H1 (cell line): ENCODE results near the gene ZAR1. TPM values are rescaled to one million over a fixed set of nuclear protein-coding genes. Genes with fewer than 3 reads are reported as not detected.

Experiments used
- CTCF ChIA-PET: fragments of 300-600 bp; sonication (Branson Sonifier 250); formaldehyde crosslinking; loops from one replicate; lab custom pipeline; 2021; ENCODE audit not compliant: partially characterized antibody; lab: Charles Lee
- POLR2A ChIA-PET: fragments of 300-600 bp; sonication (Branson Sonifier 250); formaldehyde crosslinking; loops from one replicate; lab custom pipeline; 2021; ENCODE audit warnings: inconsistent platforms; ENCODE audit not compliant: partially characterized antibody; lab: Charles Lee
- DNase-seq, 2 experiments: peaks; one replicate each; pipeline versions ENCODE4 v3.0.0 to v3.0.0-alpha.2; 2010 to 2022; ENCODE audit warnings: low spot score in 2 of 2, low read depth in 1 of 2, mixed read lengths in 1 of 2
- FAIRE-seq: peaks from 2 replicates; lab custom pipeline; 2011; peaks lifted over from hg19 to GRCh38; lab: Jason Lieb, UNC
- H2AFZ ChIP-seq: 2 replicates; pipeline ENCODE4 v1.8.1; 2012; ENCODE audit warnings: low read length, inconsistent platforms
- H2AK5ac ChIP-seq: 2 replicates; pipeline ENCODE4 v1.6.1; 2013; ENCODE audit warnings: low read depth, low read length
- H2BK120ac ChIP-seq: replicated peaks from 2 replicates; pipeline ENCODE3; 2013; ENCODE audit warnings: low read depth, low read length, inconsistent platforms
- H2BK12ac ChIP-seq: 2 replicates; pipeline ENCODE4 v1.6.1; 2013; ENCODE audit warnings: low read depth, low read length
- H2BK15ac ChIP-seq: 2 replicates; pipeline ENCODE4 v1.6.1; 2013; ENCODE audit warnings: low read length
- H2BK20ac ChIP-seq: 2 replicates; pipeline ENCODE4 v1.6.1; 2013; ENCODE audit warnings: low read length
- H2BK5ac ChIP-seq: 2 replicates; pipeline ENCODE4 v1.6.1; 2013; ENCODE audit warnings: low read depth, low read length
- H3K14ac ChIP-seq: 2 replicates; pipeline ENCODE4 v1.6.1; 2013; ENCODE audit warnings: inconsistent platforms; ENCODE audit not compliant: insufficient read length
- H3K18ac ChIP-seq: 2 replicates; pipeline ENCODE4 v1.6.1; 2013; ENCODE audit warnings: low read length; ENCODE audit errors: extremely low read depth
- H3K23ac ChIP-seq: 2 replicates; pipeline ENCODE4 v1.6.1; 2013; ENCODE audit warnings: inconsistent platforms; ENCODE audit not compliant: insufficient read length
- H3K23me2 ChIP-seq: 2 replicates; pipeline ENCODE4 v1.6.1; 2013; ENCODE audit warnings: low read depth, low read length
- H3K27ac ChIP-seq: 2 replicates; pipeline ENCODE4 v1.6.1; 2011; ENCODE audit warnings: low read depth, low read length, inconsistent platforms
- H3K27me3 ChIP-seq, 4 experiments: replicated peaks in 1 of 4; 1 replicate in 1 of 4; 2 replicates in 3 of 4; pipeline versions ENCODE4 v1.6.1 to v1.8.1; 2011 to 2013; ENCODE audit warnings: low read length in 3 of 4, mild to moderate bottlenecking in 3 of 4, inconsistent platforms in 2 of 4, mixed read lengths in 2 of 4, moderate library complexity in 1 of 4; ENCODE audit not compliant: control insufficient read depth in 3 of 4, insufficient read depth in 3 of 4; ENCODE audit errors: extremely low read depth in 1 of 4
- H3K36me3 ChIP-seq, 4 experiments: 2 replicates each; pipeline versions ENCODE4 v1.6.1 to v1.8.1; 2011 to 2013; ENCODE audit warnings: mild to moderate bottlenecking in 4 of 4, low read length in 3 of 4, moderate library complexity in 2 of 4, control low read depth in 1 of 4, inconsistent platforms in 1 of 4; ENCODE audit not compliant: insufficient read depth in 4 of 4, control insufficient read depth in 2 of 4
- H3K4ac ChIP-seq: replicated peaks from 2 replicates; pipeline ENCODE3; 2013; ENCODE audit warnings: low read length, low read depth, mixed read lengths, inconsistent platforms; ENCODE audit not compliant: insufficient read length
- H3K4me1 ChIP-seq, 4 experiments: replicated peaks in 1 of 4; 1 replicate in 1 of 4; 2 replicates in 3 of 4; pipeline versions ENCODE4 v1.6.1 to v1.8.1; 2011 to 2013; ENCODE audit warnings: low read length in 3 of 4, inconsistent platforms in 2 of 4, mixed read lengths in 1 of 4; ENCODE audit not compliant: insufficient read depth in 4 of 4, control insufficient read depth in 3 of 4
- H3K4me2 ChIP-seq, 2 experiments: 2 replicates each; pipeline versions ENCODE4 v1.6.1 to v1.8.1; 2011 to 2013; ENCODE audit warnings: low read depth in 2 of 2, low read length in 2 of 2, control low read depth in 1 of 2, inconsistent platforms in 1 of 2, mild to moderate bottlenecking in 1 of 2; ENCODE audit not compliant: insufficient read depth in 1 of 2
- H3K4me3 ChIP-seq, 4 experiments: fragments of 200-600, 300-600 bp in 1 of 4; sonication (generic), shearing (Covaris generic), sonication (Bioruptor Twin) in 1 of 4; 2 replicates each; pipeline versions ENCODE4 v1.5.1 to v1.8.1; 2011 to 2016; ENCODE audit warnings: low read length in 4 of 4, low read depth in 3 of 4, control low read depth in 2 of 4, inconsistent platforms in 2 of 4, mild to moderate bottlenecking in 2 of 4, mixed read lengths in 1 of 4, moderate library complexity in 1 of 4; ENCODE audit not compliant: insufficient read depth in 2 of 4; ENCODE audit errors: extremely low read depth in 1 of 4
- H3K56ac ChIP-seq: replicated peaks from 2 replicates; pipeline ENCODE3; 2013; ENCODE audit warnings: low read depth, mild to moderate bottlenecking, mixed read lengths, low read length, inconsistent platforms; ENCODE audit not compliant: insufficient read length
- H3K79me1 ChIP-seq: 2 replicates; pipeline ENCODE4 v1.6.1; 2013; ENCODE audit warnings: low read depth, low read length, control low read depth
- H3K79me2 ChIP-seq, 2 experiments: 2 replicates each; pipeline versions ENCODE4 v1.6.1 to v1.8.1; 2012 to 2013; ENCODE audit warnings: low read length in 2 of 2, mild to moderate bottlenecking in 2 of 2, inconsistent platforms in 1 of 2; ENCODE audit not compliant: insufficient read depth in 2 of 2, control insufficient read depth in 1 of 2
- H3K9ac ChIP-seq, 4 experiments: replicated peaks in 1 of 4; 1 replicate in 1 of 4; 2 replicates in 3 of 4; pipeline versions ENCODE4 v1.6.1 to v1.8.1; 2011 to 2013; ENCODE audit warnings: low read depth in 3 of 4, low read length in 3 of 4, control low read depth in 2 of 4, mild to moderate bottlenecking in 2 of 4, moderate library complexity in 2 of 4, inconsistent platforms in 1 of 4; ENCODE audit errors: extremely low read depth in 1 of 4
- H3K9me3 ChIP-seq, 2 experiments: 2 replicates each; pipeline versions ENCODE4 v1.6.1 to v1.8.1; 2012 to 2013; ENCODE audit warnings: mild to moderate bottlenecking in 2 of 2, moderate library complexity in 2 of 2, control low read depth in 1 of 2, inconsistent platforms in 1 of 2, low read depth in 1 of 2, low read length in 1 of 2, mixed read lengths in 1 of 2; ENCODE audit not compliant: insufficient read depth in 2 of 2
- H4K20me1 ChIP-seq, 2 experiments: replicated peaks in 1 of 2; 2 replicates each; pipeline versions ENCODE3 to v1.8.1; 2011 to 2013; ENCODE audit warnings: inconsistent platforms in 2 of 2, low read length in 2 of 2, mild to moderate bottlenecking in 1 of 2; ENCODE audit not compliant: insufficient read depth in 2 of 2, control insufficient read depth in 1 of 2
- H4K5ac ChIP-seq: 2 replicates; pipeline ENCODE4 v1.6.1; 2013; ENCODE audit warnings: low read length, low read depth, mixed read lengths, inconsistent platforms; ENCODE audit not compliant: insufficient read length
- H4K8ac ChIP-seq: 2 replicates; pipeline ENCODE4 v1.8.0; 2013; ENCODE audit warnings: mild to moderate bottlenecking, moderate library complexity, low read length, inconsistent platforms; ENCODE audit not compliant: insufficient read depth; ENCODE audit errors: extremely low read depth
- H4K91ac ChIP-seq: replicated peaks from 2 replicates; pipeline ENCODE3; 2013; ENCODE audit warnings: low read length, mixed read lengths, inconsistent platforms; ENCODE audit not compliant: insufficient read length
- ASH2L ChIP-seq: fragments of 200-600, 300-600 bp; sonication (generic); IDR thresholded peaks from one replicate; pipeline ENCODE4 v1.7.1; 2017; ENCODE audit warnings: low read length
- BRCA1 ChIP-seq: IDR thresholded peaks from 2 replicates; pipeline ENCODE4 v1.6.1; 2012; ENCODE audit warnings: low read depth, low read length, improper control_type of control experiment
- CBX5 ChIP-seq: fragments of 300-800, 300-1000 bp; sonication (generic); IDR thresholded peaks from 2 replicates; pipeline ENCODE4 v1.7.1; 2016; ENCODE audit warnings: antibody characterized with exemption, low read length, low read depth
- CREB1 ChIP-seq: IDR thresholded peaks from 2 replicates; pipeline ENCODE4 v1.6.1; 2012; ENCODE audit warnings: inconsistent platforms
- EGR1 ChIP-seq: IDR thresholded peaks from 2 replicates; pipeline ENCODE4 v1.6.1; 2011; ENCODE audit warnings: low read depth, low read length, borderline replicate concordance
- EP300 ChIP-seq, 2 experiments: IDR thresholded peaks; 1 replicate in 1 of 2; 2 replicates in 1 of 2; pipeline ENCODE4 v1.6.1; 2011 to 2012; ENCODE audit warnings: low read depth in 2 of 2, low read length in 2 of 2, mild to moderate bottlenecking in 2 of 2, borderline replicate concordance in 1 of 2, inconsistent platforms in 1 of 2, moderate library complexity in 1 of 2
- FOSL1 ChIP-seq: IDR thresholded peaks from 2 replicates; pipeline ENCODE4 v1.6.1; 2011; ENCODE audit warnings: mild to moderate bottlenecking, low read depth, low read length, moderate library complexity; ENCODE audit not compliant: insufficient read depth
- JUND ChIP-seq: IDR thresholded peaks from 2 replicates; pipeline ENCODE4 v1.6.1; 2011; ENCODE audit warnings: mild to moderate bottlenecking, improper control_type of control experiment, low read length
- KDM4A ChIP-seq: IDR thresholded peaks from one replicate; pipeline ENCODE4 v1.7.1; 2012; ENCODE audit warnings: low read depth, mild to moderate bottlenecking, moderate library complexity, low read length, inconsistent platforms; ENCODE audit not compliant: severe bottlenecking
- SP4 ChIP-seq: IDR thresholded peaks from 2 replicates; pipeline ENCODE4 v1.6.1; 2012; ENCODE audit warnings: low read length, inconsistent platforms
- WGBS, 2 experiments: shearing (Covaris generic) in 1 of 2; methylation state at CpG; one replicate each; pipeline versions ENCODE4 v1.1.6 to v1.1.7; 2013 to 2015; ENCODE audit warnings: low lambda C conversion rate in 2 of 2, mixed read lengths in 2 of 2, inconsistent platforms in 1 of 2, low coverage in 1 of 2, missing lambda C conversion rate in 1 of 2; ENCODE audit not compliant: insufficient replicate concordance in 2 of 2, insufficient coverage in 1 of 2, insufficient read length in 1 of 2; ENCODE audit errors: extremely low coverage in 1 of 2, missing lambda C conversion rate in 1 of 2; 5-methylcytosine and 5-hydroxymethylcytosine counted together
- polyA plus RNA-seq, 7 experiments: library from polyadenylated mRNA; depleted of rRNA in 3 of 7; stranded (reverse) in 5 of 7; unstranded in 2 of 7; fragments of >200 nt in 5 of 7; fragments of 200-250 nt in 2 of 7; gene quantifications; 1 replicate in 5 of 7; 2 replicates in 1 of 7; 4 replicates in 1 of 7; pipeline versions ENCODE4 v1.2.1 to v1.2.3, GENCODE V29; 2011 to 2013; ENCODE audit warnings: missing spikeins in 2 of 7, mixed read lengths in 2 of 7
- total RNA-seq: library from RNA; stranded (reverse); fragmentation: NEBNext Ultra II Directional; extraction: Animal tissue kit (Norgen Biotek cat#: 25700); gene quantifications from 2 replicates; pipeline ENCODE4 v1.2.1, GENCODE V29; 2021

Gene ZAR1
- total and polyA plus RNA-seq, 2 of the 8 experiments (the other 6 are each of a cell fraction or from before 2014, with no cell fraction given) = 0.33 to 0.78 TPM

DNA sequence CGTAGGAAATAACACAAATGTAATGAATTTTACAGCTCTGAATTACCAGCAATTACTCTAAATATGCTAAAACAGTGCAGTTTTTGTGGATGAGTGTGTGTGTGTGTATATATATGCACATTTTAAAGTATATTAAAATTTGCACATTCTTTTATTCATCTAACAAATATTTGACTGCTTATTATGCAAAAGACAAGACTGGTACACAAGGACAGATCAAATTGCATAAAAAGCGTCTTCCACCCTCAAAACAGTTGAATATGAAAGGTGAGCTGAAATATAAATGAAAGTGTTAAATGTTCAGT lies 13.9 kb downstream of the ZAR1 start:
- no peak overlapping the region for H2BK15ac ChIP-seq
- H3K14ac ChIP-seq = no peak overlapping the region
- H3K4me1 ChIP-seq = no peaks in the 10 kb centered on the region
- H3K23ac ChIP-seq = no peak overlapping the region
- FAIRE-seq (no peak), DNase-seq (no peak)
- H3K18ac ChIP-seq = no peak overlapping the region
- no peaks in the 10 kb centered on the region for H3K23me2 ChIP-seq
- H2BK120ac ChIP-seq = no peak overlapping the region
- peaks cover 0 to 11% (median 8%) of the 10 kb centered on the region in 4 experiments; a peak in 5 of 8 replicates for H3K36me3 ChIP-seq
- H3K4me2 ChIP-seq = no peak overlapping the region
- no peaks in the 10 kb centered on the region for H3K27me3 ChIP-seq
- no peak overlapping the region for H3K4me3 ChIP-seq
- ChIA-PET POLR2A (no interaction called here), CTCF (interaction anchor here (0.8 kb wide), 1 partner anchor 177 kb away, joined by 3 read pairs; no protein-coding TSS in a partner anchor)
- TF ChIP-seq ASH2L (no peak), CREB1 (no peak), BRCA1 (no peak), EP300 (IDR thresholded peaks at IDR 0.05; ENCODE audit: borderline replicate concordance in 1 of 2, low read depth in 2 of 2, low read length in 2 of 2) (no peak), FOSL1 (no peak), JUND (no peak), SP4 (no peak), EGR1 (no peak), KDM4A (no peak), CBX5 (no peak)
- no peak overlapping the region for H2AK5ac ChIP-seq
- no peak overlapping the region for H3K4ac ChIP-seq
- H4K5ac ChIP-seq = no peak overlapping the region
- no peak overlapping the region for H2BK5ac ChIP-seq
- no peak overlapping the region for H3K56ac ChIP-seq
- no peak overlapping the region for H4K8ac ChIP-seq
- no peak overlapping the region for H2BK20ac ChIP-seq
- H4K91ac ChIP-seq = no peak overlapping the region
- H2BK12ac ChIP-seq = no peak overlapping the region
- no peaks in the 10 kb centered on the region for H3K79me1 ChIP-seq
- H3K9ac ChIP-seq = no peak overlapping the region
- H3K27ac ChIP-seq = no peak overlapping the region
- no peaks in the 10 kb centered on the region for H3K79me2 ChIP-seq
- H2AFZ ChIP-seq = no peak overlapping the region
- 94% methylated on average over 2 of the region's 2 CpGs; no CpG with 5 or more reads in 1 of the 2 experiments for WGBS, 2 experiments
- H4K20me1 ChIP-seq = no peaks in the 10 kb centered on the region
- H3K9me3 ChIP-seq = no peaks in the 10 kb centered on the region
